Measurements from ENCODE around the gene ARID4A. TPM values are rescaled to one million over a fixed set of nuclear protein-coding genes. Genes with fewer than 3 reads are reported as not detected.
A peak's percentile ranks its signal among the peaks of the same experiment; 100 is the strongest.
"Not testable (repeated sequence)": the region's sequence is repeated elsewhere in the genome, so short reads cannot be mapped to it uniquely, and the experiment has no call there.

Gene ARID4A
- total RNA-seq, 5 donors from 2014 or later (not counting 1 experiment from before 2014, with no cell fraction given): 51.2 to 70.1 (median 57.6) TPM

GRCh38 chr14:58401587-58401986 is 103.2 kb downstream of the ARID4A start:
- ChIA-PET CTCF (no interaction called here), POLR2A (no interaction called here)

GRCh38 chr14:58408681-58409215 is 110.4 kb downstream of the ARID4A start:
- Mint-ChIP-seq H3K27me3 (no peaks in the 10 kb centered on the region), H3K9me3 (no peaks in the 10 kb centered on the region), H3K4me3 (no peak overlapping the region), H3K4me1 (peaks cover 0 to 5% (median 2%) of the 10 kb centered on the region in 3 donors), H3K36me3 (peaks cover 21% of the 10 kb centered on the region), H3K27ac (no peak overlapping the region)
- Histone ChIP-seq H3K4me1 (ENCODE audit: control insufficient read depth in 1 of 2, extremely low read depth in 1 of 2, insufficient read depth in 2 of 2, low read length in 2 of 2) (no peaks in the 10 kb centered on the region), H3K27ac (ENCODE audit: low read length) (no peak overlapping the region), H3K36me3 (ENCODE audit: control insufficient read depth in 2 of 2, extremely low read depth in 1 of 2, insufficient read depth in 1 of 2, low read length in 1 of 2) (peaks cover 9 to 31% of the 10 kb centered on the region in 2 donors), H3K4me3 (ENCODE audit: control insufficient read depth in 1 of 2, extremely low read depth in 1 of 2, low read length in 1 of 2) (no peak overlapping the region), H3K27me3 (replicated peaks in 1 of 2; ENCODE audit: control insufficient read depth in 2 of 2, extremely low read depth in 1 of 2, insufficient read depth in 2 of 2, low read length in 1 of 2) (no peaks in the 10 kb centered on the region), H3K9me3 (no peaks in the 10 kb centered on the region)
- ChIA-PET CTCF (no interaction called here), POLR2A (interaction anchor here in 1 of 2 donors (0.7 kb wide), 1 partner anchor 16 kb away, joined by 3 read pairs; no protein-coding TSS in a partner anchor)
- ATAC-seq (replicated peaks in 1 of 4): no peak
- no CpG with 5 or more reads among the region's 3 CpGs for WGBS (ENCODE audit: insufficient coverage)
- DNase-seq: no peak

More at GRCh38 chr14:58401587-58401986, 103.2 kb downstream of the ARID4A start:
- ATAC-seq (replicated peaks in 1 of 4): peak in 1 of 4 experiments; percentile 28
- Histone ChIP-seq H3K4me3 (ENCODE audit: control insufficient read depth in 1 of 2, extremely low read depth in 1 of 2, low read length in 1 of 2) (no peak overlapping the region), H3K36me3 (ENCODE audit: control insufficient read depth in 2 of 2, extremely low read depth in 1 of 2, insufficient read depth in 1 of 2, low read length in 1 of 2) (peaks cover 0 to 2% of the 10 kb centered on the region in 2 donors), H3K4me1 (ENCODE audit: control insufficient read depth in 1 of 2, extremely low read depth in 1 of 2, insufficient read depth in 2 of 2, low read length in 2 of 2) (peaks cover 0 to 2% of the 10 kb centered on the region in 2 experiments), H3K9me3 (no peaks in the 10 kb centered on the region), H3K27me3 (replicated peaks in 1 of 2; ENCODE audit: control insufficient read depth in 2 of 2, extremely low read depth in 1 of 2, insufficient read depth in 2 of 2, low read length in 1 of 2) (no peaks in the 10 kb centered on the region), H3K27ac (ENCODE audit: low read length) (no peak overlapping the region)
- no peaks in the 10 kb centered on the region for H3K36me3 Mint-ChIP-seq
- no peaks in the 10 kb centered on the region for H3K9me3 Mint-ChIP-seq
- WGBS (ENCODE audit: insufficient coverage): no CpG with 5 or more reads among the region's 3 CpGs
- DNase-seq: peak in 1 of 35 experiments; percentile 19
- no peak overlapping the region for H3K27ac Mint-ChIP-seq
- peaks cover 2 to 14% (median 5%) of the 10 kb centered on the region in 3 donors for H3K4me1 Mint-ChIP-seq
- no peaks in the 10 kb centered on the region for H3K27me3 Mint-ChIP-seq
- H3K4me3 Mint-ChIP-seq: no peak overlapping the region

GRCh38 chr14:58414845-58415244 is 116.5 kb downstream of the ARID4A start:
- ATAC-seq (replicated peaks in 1 of 4) (peak in 1 of 4 experiments; percentile 91), DNase-seq (peak in 1 of 35 experiments; percentile 27)
- peaks cover 20 to 21% (median 21%) of the 10 kb centered on the region in 3 donors for H3K4me1 Mint-ChIP-seq
- H3K36me3 Mint-ChIP-seq: peaks cover 44% of the 10 kb centered on the region
- no peaks in the 10 kb centered on the region for H3K27me3 ChIP-seq (replicated peaks in 1 of 2; ENCODE audit: control insufficient read depth in 2 of 2, extremely low read depth in 1 of 2, insufficient read depth in 2 of 2, low read length in 1 of 2)
- H3K9me3 Mint-ChIP-seq: no peaks in the 10 kb centered on the region
- no peak overlapping the region for H3K4me3 ChIP-seq (ENCODE audit: control insufficient read depth in 1 of 2, extremely low read depth in 1 of 2, low read length in 1 of 2)
- H3K9me3 ChIP-seq: no peaks in the 10 kb centered on the region
- WGBS (ENCODE audit: insufficient coverage): no CpG with 5 or more reads among the region's 1 CpG
- POLR2A ChIA-PET: no interaction called here
- no peaks in the 10 kb centered on the region for H3K27me3 Mint-ChIP-seq
- H3K27ac Mint-ChIP-seq: no peak overlapping the region
- H3K4me3 Mint-ChIP-seq: peak overlapping the region in 1 of 3 donors; percentile 56
- H3K27ac ChIP-seq (ENCODE audit: low read length): no peak overlapping the region
- peaks cover 12 to 41% of the 10 kb centered on the region in 2 donors for H3K36me3 ChIP-seq (ENCODE audit: control insufficient read depth in 2 of 2, extremely low read depth in 1 of 2, insufficient read depth in 1 of 2, low read length in 1 of 2)
- no peaks in the 10 kb centered on the region for H3K4me1 ChIP-seq (ENCODE audit: control insufficient read depth in 1 of 2, extremely low read depth in 1 of 2, insufficient read depth in 2 of 2, low read length in 2 of 2)
- CTCF ChIA-PET: no interaction called here

GRCh38 chr14:58415636-58416547 is 117.5 kb downstream of the ARID4A start:
- Mint-ChIP-seq H3K4me1 (peaks cover 20 to 22% (median 21%) of the 10 kb centered on the region in 3 donors), H3K9me3 (no peaks in the 10 kb centered on the region), H3K27me3 (no peaks in the 10 kb centered on the region), H3K36me3 (peaks cover 43% of the 10 kb centered on the region), H3K4me3 (no peak overlapping the region), H3K27ac (peak overlapping the region in 1 of 2 donors; percentile 8)
- WGBS (ENCODE audit: insufficient coverage): 100% methylated on average over 5 of the region's 10 CpGs
- Histone ChIP-seq H3K36me3 (ENCODE audit: control insufficient read depth in 2 of 2, extremely low read depth in 1 of 2, insufficient read depth in 1 of 2, low read length in 1 of 2) (peaks cover 9 to 35% of the 10 kb centered on the region in 2 donors), H3K4me1 (ENCODE audit: control insufficient read depth in 1 of 2, extremely low read depth in 1 of 2, insufficient read depth in 2 of 2, low read length in 2 of 2) (no peaks in the 10 kb centered on the region), H3K27ac (ENCODE audit: low read length) (no peak overlapping the region), H3K9me3 (no peaks in the 10 kb centered on the region), H3K4me3 (ENCODE audit: control insufficient read depth in 1 of 2, extremely low read depth in 1 of 2, low read length in 1 of 2) (no peak overlapping the region), H3K27me3 (replicated peaks in 1 of 2; ENCODE audit: control insufficient read depth in 2 of 2, extremely low read depth in 1 of 2, insufficient read depth in 2 of 2, low read length in 1 of 2) (no peaks in the 10 kb centered on the region)
- DNase-seq (no peak), ATAC-seq (replicated peaks in 1 of 4) (no peak)
- CTCF ChIA-PET: interaction anchor here in 1 of 2 donors (0.6 kb wide), 2 partner anchors 17 to 57 kb away, joined by 3 to 6 read pairs; no protein-coding TSS in a partner anchor
- POLR2A ChIA-PET: interaction anchor here in 1 of 2 donors (0.6 kb wide), 1 partner anchor 11 kb away, joined by 3 read pairs; no protein-coding TSS in a partner anchor

GRCh38 chr14:58416934-58417333 is 118.6 kb downstream of the ARID4A start:
- not testable (repeated sequence) for H3K27ac Mint-ChIP-seq; H3K27ac ChIP-seq (ENCODE audit: low read length); H3K4me3 ChIP-seq (ENCODE audit: control insufficient read depth in 1 of 2, extremely low read depth in 1 of 2, low read length in 1 of 2); H3K4me3 Mint-ChIP-seq; H3K9me3 Mint-ChIP-seq; H3K27me3 ChIP-seq (replicated peaks in 1 of 2; ENCODE audit: control insufficient read depth in 2 of 2, extremely low read depth in 1 of 2, insufficient read depth in 2 of 2, low read length in 1 of 2); DNase-seq; H3K9me3 ChIP-seq; H3K27me3 Mint-ChIP-seq; H3K4me1 ChIP-seq (ENCODE audit: control insufficient read depth in 1 of 2, extremely low read depth in 1 of 2, insufficient read depth in 2 of 2, low read length in 2 of 2); ATAC-seq (replicated peaks in 1 of 4)
- H3K36me3 ChIP-seq (ENCODE audit: control insufficient read depth in 2 of 2, extremely low read depth in 1 of 2, insufficient read depth in 1 of 2, low read length in 1 of 2): peaks cover 7 to 33% of the 10 kb centered on the region in 2 donors
- CTCF ChIA-PET: interaction anchor here in 1 of 2 donors (0.6 to 0.7 kb wide), 4 partner anchors 16 to 291 kb away, joined by 3 to 4 read pairs (median 3); no protein-coding TSS in a partner anchor
- 80% methylated on average over 1 of the region's 1 CpG for WGBS (ENCODE audit: insufficient coverage)
- POLR2A ChIA-PET: interaction anchor here in 1 of 2 donors (0.6 kb wide), 2 partner anchors 42 to 211 kb away, joined by 3 read pairs; no protein-coding TSS in a partner anchor
- peaks cover 21 to 26% (median 23%) of the 10 kb centered on the region in 3 donors for H3K4me1 Mint-ChIP-seq
- H3K36me3 Mint-ChIP-seq: peaks cover 44% of the 10 kb centered on the region
